H1 (cell line): ENCODE data around the gene EMC10. TPM values are rescaled to one million over a fixed set of nuclear protein-coding genes. Genes with fewer than 3 reads are reported as not detected.

Experiments
- CTCF ChIA-PET: fragments of 300-600 bp; sonication (Branson Sonifier 250); formaldehyde crosslinking; loops from one replicate; lab custom pipeline; 2021; ENCODE audit not compliant: partially characterized antibody; lab: Charles Lee
- POLR2A ChIA-PET: fragments of 300-600 bp; sonication (Branson Sonifier 250); formaldehyde crosslinking; loops from one replicate; lab custom pipeline; 2021; ENCODE audit warnings: inconsistent platforms; ENCODE audit not compliant: partially characterized antibody; lab: Charles Lee
- DNase-seq, 2 experiments: peaks; one replicate each; pipeline versions ENCODE4 v3.0.0 to v3.0.0-alpha.2; 2010 to 2022; ENCODE audit warnings: low spot score in 2 of 2, low read depth in 1 of 2, mixed read lengths in 1 of 2
- FAIRE-seq: peaks from 2 replicates; lab custom pipeline; 2011; peaks lifted over from hg19 to GRCh38; lab: Jason Lieb, UNC
- H2AFZ ChIP-seq: 2 replicates; pipeline ENCODE4 v1.8.1; 2012; ENCODE audit warnings: low read length, inconsistent platforms
- H2AK5ac ChIP-seq: 2 replicates; pipeline ENCODE4 v1.6.1; 2013; ENCODE audit warnings: low read depth, low read length
- H2BK120ac ChIP-seq: replicated peaks from 2 replicates; pipeline ENCODE3; 2013; ENCODE audit warnings: low read depth, low read length, inconsistent platforms
- H2BK12ac ChIP-seq: 2 replicates; pipeline ENCODE4 v1.6.1; 2013; ENCODE audit warnings: low read depth, low read length
- H2BK15ac ChIP-seq: 2 replicates; pipeline ENCODE4 v1.6.1; 2013; ENCODE audit warnings: low read length
- H2BK20ac ChIP-seq: 2 replicates; pipeline ENCODE4 v1.6.1; 2013; ENCODE audit warnings: low read length
- H2BK5ac ChIP-seq: 2 replicates; pipeline ENCODE4 v1.6.1; 2013; ENCODE audit warnings: low read depth, low read length
- H3K14ac ChIP-seq: 2 replicates; pipeline ENCODE4 v1.6.1; 2013; ENCODE audit warnings: inconsistent platforms; ENCODE audit not compliant: insufficient read length
- H3K18ac ChIP-seq: 2 replicates; pipeline ENCODE4 v1.6.1; 2013; ENCODE audit warnings: low read length; ENCODE audit errors: extremely low read depth
- H3K23ac ChIP-seq: 2 replicates; pipeline ENCODE4 v1.6.1; 2013; ENCODE audit warnings: inconsistent platforms; ENCODE audit not compliant: insufficient read length
- H3K23me2 ChIP-seq: 2 replicates; pipeline ENCODE4 v1.6.1; 2013; ENCODE audit warnings: low read depth, low read length
- H3K27ac ChIP-seq: 2 replicates; pipeline ENCODE4 v1.6.1; 2011; ENCODE audit warnings: low read depth, low read length, inconsistent platforms
- H3K27me3 ChIP-seq, 4 experiments: replicated peaks in 1 of 4; 1 replicate in 1 of 4; 2 replicates in 3 of 4; pipeline versions ENCODE4 v1.6.1 to v1.8.1; 2011 to 2013; ENCODE audit warnings: low read length in 3 of 4, mild to moderate bottlenecking in 3 of 4, inconsistent platforms in 2 of 4, mixed read lengths in 2 of 4, moderate library complexity in 1 of 4; ENCODE audit not compliant: control insufficient read depth in 3 of 4, insufficient read depth in 3 of 4; ENCODE audit errors: extremely low read depth in 1 of 4
- H3K36me3 ChIP-seq, 4 experiments: 2 replicates each; pipeline versions ENCODE4 v1.6.1 to v1.8.1; 2011 to 2013; ENCODE audit warnings: mild to moderate bottlenecking in 4 of 4, low read length in 3 of 4, moderate library complexity in 2 of 4, control low read depth in 1 of 4, inconsistent platforms in 1 of 4; ENCODE audit not compliant: insufficient read depth in 4 of 4, control insufficient read depth in 2 of 4
- H3K4ac ChIP-seq: replicated peaks from 2 replicates; pipeline ENCODE3; 2013; ENCODE audit warnings: low read length, low read depth, mixed read lengths, inconsistent platforms; ENCODE audit not compliant: insufficient read length
- H3K4me1 ChIP-seq, 4 experiments: replicated peaks in 1 of 4; 1 replicate in 1 of 4; 2 replicates in 3 of 4; pipeline versions ENCODE4 v1.6.1 to v1.8.1; 2011 to 2013; ENCODE audit warnings: low read length in 3 of 4, inconsistent platforms in 2 of 4, mixed read lengths in 1 of 4; ENCODE audit not compliant: insufficient read depth in 4 of 4, control insufficient read depth in 3 of 4
- H3K4me2 ChIP-seq, 2 experiments: 2 replicates each; pipeline versions ENCODE4 v1.6.1 to v1.8.1; 2011 to 2013; ENCODE audit warnings: low read depth in 2 of 2, low read length in 2 of 2, control low read depth in 1 of 2, inconsistent platforms in 1 of 2, mild to moderate bottlenecking in 1 of 2; ENCODE audit not compliant: insufficient read depth in 1 of 2
- H3K4me3 ChIP-seq, 4 experiments: fragments of 200-600, 300-600 bp in 1 of 4; sonication (generic), shearing (Covaris generic), sonication (Bioruptor Twin) in 1 of 4; 2 replicates each; pipeline versions ENCODE4 v1.5.1 to v1.8.1; 2011 to 2016; ENCODE audit warnings: low read length in 4 of 4, low read depth in 3 of 4, control low read depth in 2 of 4, inconsistent platforms in 2 of 4, mild to moderate bottlenecking in 2 of 4, mixed read lengths in 1 of 4, moderate library complexity in 1 of 4; ENCODE audit not compliant: insufficient read depth in 2 of 4; ENCODE audit errors: extremely low read depth in 1 of 4
- H3K56ac ChIP-seq: replicated peaks from 2 replicates; pipeline ENCODE3; 2013; ENCODE audit warnings: low read depth, mild to moderate bottlenecking, mixed read lengths, low read length, inconsistent platforms; ENCODE audit not compliant: insufficient read length
- H3K79me1 ChIP-seq: 2 replicates; pipeline ENCODE4 v1.6.1; 2013; ENCODE audit warnings: low read depth, low read length, control low read depth
- H3K79me2 ChIP-seq, 2 experiments: 2 replicates each; pipeline versions ENCODE4 v1.6.1 to v1.8.1; 2012 to 2013; ENCODE audit warnings: low read length in 2 of 2, mild to moderate bottlenecking in 2 of 2, inconsistent platforms in 1 of 2; ENCODE audit not compliant: insufficient read depth in 2 of 2, control insufficient read depth in 1 of 2
- H3K9ac ChIP-seq, 4 experiments: replicated peaks in 1 of 4; 1 replicate in 1 of 4; 2 replicates in 3 of 4; pipeline versions ENCODE4 v1.6.1 to v1.8.1; 2011 to 2013; ENCODE audit warnings: low read depth in 3 of 4, low read length in 3 of 4, control low read depth in 2 of 4, mild to moderate bottlenecking in 2 of 4, moderate library complexity in 2 of 4, inconsistent platforms in 1 of 4; ENCODE audit errors: extremely low read depth in 1 of 4
- H3K9me3 ChIP-seq, 2 experiments: 2 replicates each; pipeline versions ENCODE4 v1.6.1 to v1.8.1; 2012 to 2013; ENCODE audit warnings: mild to moderate bottlenecking in 2 of 2, moderate library complexity in 2 of 2, control low read depth in 1 of 2, inconsistent platforms in 1 of 2, low read depth in 1 of 2, low read length in 1 of 2, mixed read lengths in 1 of 2; ENCODE audit not compliant: insufficient read depth in 2 of 2
- H4K20me1 ChIP-seq, 2 experiments: replicated peaks in 1 of 2; 2 replicates each; pipeline versions ENCODE3 to v1.8.1; 2011 to 2013; ENCODE audit warnings: inconsistent platforms in 2 of 2, low read length in 2 of 2, mild to moderate bottlenecking in 1 of 2; ENCODE audit not compliant: insufficient read depth in 2 of 2, control insufficient read depth in 1 of 2
- H4K5ac ChIP-seq: 2 replicates; pipeline ENCODE4 v1.6.1; 2013; ENCODE audit warnings: low read length, low read depth, mixed read lengths, inconsistent platforms; ENCODE audit not compliant: insufficient read length
- H4K8ac ChIP-seq: 2 replicates; pipeline ENCODE4 v1.8.0; 2013; ENCODE audit warnings: mild to moderate bottlenecking, moderate library complexity, low read length, inconsistent platforms; ENCODE audit not compliant: insufficient read depth; ENCODE audit errors: extremely low read depth
- H4K91ac ChIP-seq: replicated peaks from 2 replicates; pipeline ENCODE3; 2013; ENCODE audit warnings: low read length, mixed read lengths, inconsistent platforms; ENCODE audit not compliant: insufficient read length
- CBX5 ChIP-seq: fragments of 300-800, 300-1000 bp; sonication (generic); IDR thresholded peaks from 2 replicates; pipeline ENCODE4 v1.7.1; 2016; ENCODE audit warnings: antibody characterized with exemption, low read length, low read depth
- GTF2F1 ChIP-seq: IDR thresholded peaks from 2 replicates; pipeline ENCODE4 v1.6.1; 2012; ENCODE audit warnings: low read depth, low read length, improper control_type of control experiment, borderline replicate concordance
- KDM5A ChIP-seq: fragments of 200-600 bp; IDR thresholded peaks from 2 replicates; pipeline ENCODE4 v1.7.1; 2012; ENCODE audit warnings: mild to moderate bottlenecking, low read length, inconsistent platforms, mixed read lengths
- POU5F1 ChIP-seq: IDR thresholded peaks from 2 replicates; pipeline ENCODE4 v1.6.1; 2011; ENCODE audit warnings: low read depth, mild to moderate bottlenecking, low read length, moderate library complexity
- RNF2 ChIP-seq: fragments of 200-900, 300-1000 bp; sonication (generic); IDR thresholded peaks from 2 replicates; pipeline ENCODE4 v1.7.1; 2016; ENCODE audit warnings: borderline replicate concordance, low read depth, mild to moderate bottlenecking, antibody characterized with exemption, low read length; ENCODE audit not compliant: poor library complexity, severe bottlenecking; ENCODE audit errors: missing control alignments
- SIN3A ChIP-seq, 2 experiments: IDR thresholded peaks in 1 of 2; conservative IDR thresholded peaks in 1 of 2; 2 replicates each; pipeline ENCODE4 v1.6.1; 2011 to 2012; ENCODE audit warnings: low read length in 2 of 2, improper control_type of control experiment in 1 of 2, low read depth in 1 of 2, mild to moderate bottlenecking in 1 of 2
- YY1 ChIP-seq: IDR thresholded peaks from 2 replicates; pipeline ENCODE4 v1.6.1; 2011; ENCODE audit warnings: low read depth, mild to moderate bottlenecking, low read length
- WGBS, 2 experiments: shearing (Covaris generic) in 1 of 2; methylation state at CpG; one replicate each; pipeline versions ENCODE4 v1.1.6 to v1.1.7; 2013 to 2015; ENCODE audit warnings: low lambda C conversion rate in 2 of 2, mixed read lengths in 2 of 2, inconsistent platforms in 1 of 2, low coverage in 1 of 2, missing lambda C conversion rate in 1 of 2; ENCODE audit not compliant: insufficient replicate concordance in 2 of 2, insufficient coverage in 1 of 2, insufficient read length in 1 of 2; ENCODE audit errors: extremely low coverage in 1 of 2, missing lambda C conversion rate in 1 of 2; 5-methylcytosine and 5-hydroxymethylcytosine counted together
- polyA plus RNA-seq, 7 experiments: library from polyadenylated mRNA; depleted of rRNA in 3 of 7; stranded (reverse) in 5 of 7; unstranded in 2 of 7; fragments of >200 nt in 5 of 7; fragments of 200-250 nt in 2 of 7; gene quantifications; 1 replicate in 5 of 7; 2 replicates in 1 of 7; 4 replicates in 1 of 7; pipeline versions ENCODE4 v1.2.1 to v1.2.3, GENCODE V29; 2011 to 2013; ENCODE audit warnings: missing spikeins in 2 of 7, mixed read lengths in 2 of 7
- total RNA-seq: library from RNA; stranded (reverse); fragmentation: NEBNext Ultra II Directional; extraction: Animal tissue kit (Norgen Biotek cat#: 25700); gene quantifications from 2 replicates; pipeline ENCODE4 v1.2.1, GENCODE V29; 2021

The EMC10 gene
- total and polyA plus RNA-seq, 2 of the 8 experiments (the other 6 are each of a cell fraction or from before 2014, with no cell fraction given): 77.6 to 103 TPM

DNA sequence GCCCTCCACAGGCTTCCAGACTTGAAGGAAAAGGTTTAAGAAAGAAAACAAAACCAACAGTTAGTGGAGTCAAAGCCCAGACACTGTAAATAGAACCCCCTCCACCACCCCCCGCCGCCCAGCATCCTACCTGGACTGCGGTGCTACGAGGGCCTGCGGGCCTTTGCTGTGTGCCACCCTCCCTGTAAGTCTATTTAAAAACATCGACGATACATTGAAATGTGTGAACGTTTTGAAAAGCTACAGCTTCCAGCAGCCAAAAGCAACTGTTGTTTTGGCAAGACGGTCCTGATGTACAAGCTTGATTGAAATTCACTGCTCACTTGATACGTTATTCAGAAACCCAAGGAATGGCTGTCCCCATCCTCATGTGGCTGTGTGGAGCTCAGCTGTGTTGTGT is 6.6 kb downstream of the EMC10 start:
- H2BK120ac ChIP-seq: no peak overlapping the region
- H4K20me1 ChIP-seq: peaks cover 4 to 5% of the 10 kb centered on the region in 2 experiments
- H4K5ac ChIP-seq: no peak overlapping the region
- POLR2A ChIA-PET: interaction anchor here (0.8 to 1.5 kb wide), 2 partner anchors 74 to 114 kb away, joined by 3 to 6 read pairs; no protein-coding TSS in a partner anchor
- DNase-seq (no peak), FAIRE-seq (no peak)
- no peak overlapping the region for H4K91ac ChIP-seq
- no peak overlapping the region for H2BK5ac ChIP-seq
- H3K4me1 ChIP-seq: no peaks in the 10 kb centered on the region
- CTCF ChIA-PET: interaction anchor here (0.6 to 4.6 kb wide), 6 partner anchors 14 to 126 kb away, joined by 3 to 26 read pairs (median 4); no protein-coding TSS in a partner anchor
- no peak overlapping the region for H3K23ac ChIP-seq
- no peak overlapping the region for H2BK12ac ChIP-seq
- H3K9me3 ChIP-seq: peaks cover 23 to 29% of the 10 kb centered on the region in 2 experiments
- peaks cover 0 to 17% (median 9%) of the 10 kb centered on the region in 4 experiments; a peak in 5 of 7 replicates for H3K27me3 ChIP-seq
- H3K4me2 ChIP-seq: no peak overlapping the region
- H3K79me2 ChIP-seq: peaks cover 4 to 7% of the 10 kb centered on the region in 2 experiments; a peak in 3 of 4 replicates
- H3K79me1 ChIP-seq: peaks cover 5% of the 10 kb centered on the region
- TF ChIP-seq RNF2: no peak
- TF ChIP-seq POU5F1: no peak
- TF ChIP-seq YY1: no peak
- no peak for TF ChIP-seq CBX5
- no peak for TF ChIP-seq GTF2F1
- TF ChIP-seq SIN3A (conservative IDR thresholded peaks at IDR 0.05 in 1 of 2, IDR thresholded peaks at IDR 0.05 in 1 of 2; ENCODE audit: low read depth in 1 of 2, low read length in 2 of 2): no peak
- no peak for TF ChIP-seq KDM5A
- H3K23me2 ChIP-seq: no peaks in the 10 kb centered on the region
- peaks cover 2 to 52% (median 12%) of the 10 kb centered on the region in 4 experiments; a peak in 6 of 8 replicates for H3K36me3 ChIP-seq
- H2AK5ac ChIP-seq: no peak overlapping the region
- no peak overlapping the region for H3K56ac ChIP-seq
- no peak overlapping the region for H3K4me3 ChIP-seq
- H3K9ac ChIP-seq: no peak overlapping the region
- H2AFZ ChIP-seq: no peak overlapping the region
- H3K27ac ChIP-seq: no peak overlapping the region
- H3K4ac ChIP-seq: no peak overlapping the region
- 92% methylated on average over 10 of the region's 10 CpGs; no CpG with 5 or more reads in 1 of the 2 experiments for WGBS, 2 experiments
- no peak overlapping the region for H3K18ac ChIP-seq
- no peak overlapping the region for H2BK15ac ChIP-seq
- H2BK20ac ChIP-seq: no peak overlapping the region
- no peak overlapping the region for H4K8ac ChIP-seq
- H3K14ac ChIP-seq: no peak overlapping the region
